ENCODE data around the gene HAPLN2.

The HAPLN2 gene

DNA sequence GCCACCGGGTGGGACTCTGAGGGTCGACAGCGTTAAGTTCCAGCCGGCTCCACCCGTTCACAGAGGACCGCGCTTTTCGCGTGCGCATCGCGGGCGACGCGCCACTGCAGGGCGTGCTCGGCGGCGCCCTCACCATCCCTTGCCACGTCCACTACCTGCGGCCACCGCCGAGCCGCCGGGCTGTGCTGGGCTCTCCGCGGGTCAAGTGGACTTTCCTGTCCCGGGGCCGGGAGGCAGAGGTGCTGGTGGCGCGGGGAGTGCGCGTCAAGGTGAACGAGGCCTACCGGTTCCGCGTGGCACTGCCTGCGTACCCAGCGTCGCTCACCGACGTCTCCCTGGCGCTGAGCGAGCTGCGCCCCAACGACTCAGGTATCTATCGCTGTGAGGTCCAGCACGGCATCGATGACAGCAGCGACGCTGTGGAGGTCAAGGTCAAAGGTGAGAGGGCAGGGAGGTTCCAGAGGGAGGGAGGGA lies 27.6 kb downstream of the HAPLN2 start:
- no peak for FAIRE-seq

DNA sequence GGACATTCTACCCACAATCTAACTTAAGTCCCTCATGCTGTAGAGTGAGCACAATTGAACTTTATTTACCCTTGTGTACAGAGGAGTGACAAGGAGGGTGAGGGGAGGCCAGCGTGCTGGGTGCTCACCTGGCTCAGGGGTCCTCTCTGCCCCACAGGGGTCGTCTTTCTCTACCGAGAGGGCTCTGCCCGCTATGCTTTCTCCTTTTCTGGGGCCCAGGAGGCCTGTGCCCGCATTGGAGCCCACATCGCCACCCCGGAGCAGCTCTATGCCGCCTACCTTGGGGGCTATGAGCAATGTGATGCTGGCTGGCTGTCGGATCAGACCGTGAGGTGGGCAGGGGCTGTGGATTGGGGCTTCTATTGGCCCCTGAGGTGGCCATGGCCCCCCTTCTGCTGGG lies 28.1 kb downstream of the HAPLN2 start:
- FAIRE-seq: no peak

GRCh38 chr1:156648496-156648895 lies 29.3 kb downstream of the HAPLN2 start:
- no peak for FAIRE-seq

DNA sequence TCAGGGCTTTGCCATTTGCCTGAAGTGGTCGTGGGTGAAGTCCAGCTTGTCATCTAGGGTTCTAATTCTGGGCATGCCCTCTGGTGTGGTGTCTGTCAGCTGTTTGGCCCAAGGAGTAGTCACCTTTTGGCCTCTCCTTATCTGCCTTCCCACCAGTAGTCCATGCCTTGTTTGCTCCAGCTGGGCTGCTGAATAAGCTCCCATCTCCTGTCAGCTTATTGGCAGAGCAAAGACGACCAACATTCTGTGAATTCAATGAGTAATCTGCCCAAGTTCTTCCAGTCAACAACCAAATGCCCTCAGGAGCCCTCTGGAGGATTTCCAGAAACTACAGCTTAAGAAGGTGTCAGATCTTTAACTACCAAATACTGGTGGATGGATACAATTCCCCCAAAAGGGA lies 29.7 kb downstream of the HAPLN2 start:
- FAIRE-seq: no peak

DNA sequence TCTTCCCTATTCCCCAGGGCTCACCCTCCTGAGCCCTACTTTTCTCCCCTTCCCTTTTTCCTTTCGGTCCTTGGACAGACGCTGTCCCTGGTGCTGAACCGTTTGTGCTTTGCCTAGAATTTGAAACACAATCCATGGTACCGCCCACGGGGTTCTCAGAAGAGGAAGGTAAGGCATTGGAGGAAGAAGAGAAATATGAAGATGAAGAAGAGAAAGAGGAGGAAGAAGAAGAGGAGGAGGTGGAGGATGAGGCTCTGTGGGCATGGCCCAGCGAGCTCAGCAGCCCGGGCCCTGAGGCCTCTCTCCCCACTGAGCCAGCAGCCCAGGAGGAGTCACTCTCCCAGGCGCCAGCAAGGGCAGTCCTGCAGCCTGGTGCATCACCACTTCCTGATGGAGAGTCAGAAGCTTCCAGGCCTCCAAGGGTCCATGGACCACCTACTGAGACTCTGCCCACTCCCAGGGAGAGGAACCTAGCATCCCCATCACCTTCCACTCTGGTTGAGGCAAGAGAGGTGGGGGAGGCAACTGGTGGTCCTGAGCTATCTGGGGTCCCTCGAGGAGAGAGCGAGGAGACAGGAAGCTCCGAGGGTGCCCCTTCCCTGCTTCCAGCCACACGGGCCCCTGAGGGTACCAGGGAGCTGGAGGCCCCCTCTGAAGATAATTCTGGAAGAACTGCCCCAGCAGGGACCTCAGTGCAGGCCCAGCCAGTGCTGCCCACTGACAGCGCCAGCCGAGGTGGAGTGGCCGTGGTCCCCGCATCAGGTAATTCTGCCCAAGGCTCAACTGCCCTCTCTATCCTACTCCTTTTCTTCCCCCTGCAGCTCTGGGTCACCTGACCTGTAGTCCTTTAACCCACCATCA lies 33.1 kb downstream of the HAPLN2 start:
- no peak for FAIRE-seq

GRCh38 chr1:156652992-156653355 lies 33.8 kb downstream of the HAPLN2 start:
- no peak for FAIRE-seq

GRCh38 chr1:156654700-156655099 lies 35.5 kb downstream of the HAPLN2 start:
- no peak for FAIRE-seq

DNA sequence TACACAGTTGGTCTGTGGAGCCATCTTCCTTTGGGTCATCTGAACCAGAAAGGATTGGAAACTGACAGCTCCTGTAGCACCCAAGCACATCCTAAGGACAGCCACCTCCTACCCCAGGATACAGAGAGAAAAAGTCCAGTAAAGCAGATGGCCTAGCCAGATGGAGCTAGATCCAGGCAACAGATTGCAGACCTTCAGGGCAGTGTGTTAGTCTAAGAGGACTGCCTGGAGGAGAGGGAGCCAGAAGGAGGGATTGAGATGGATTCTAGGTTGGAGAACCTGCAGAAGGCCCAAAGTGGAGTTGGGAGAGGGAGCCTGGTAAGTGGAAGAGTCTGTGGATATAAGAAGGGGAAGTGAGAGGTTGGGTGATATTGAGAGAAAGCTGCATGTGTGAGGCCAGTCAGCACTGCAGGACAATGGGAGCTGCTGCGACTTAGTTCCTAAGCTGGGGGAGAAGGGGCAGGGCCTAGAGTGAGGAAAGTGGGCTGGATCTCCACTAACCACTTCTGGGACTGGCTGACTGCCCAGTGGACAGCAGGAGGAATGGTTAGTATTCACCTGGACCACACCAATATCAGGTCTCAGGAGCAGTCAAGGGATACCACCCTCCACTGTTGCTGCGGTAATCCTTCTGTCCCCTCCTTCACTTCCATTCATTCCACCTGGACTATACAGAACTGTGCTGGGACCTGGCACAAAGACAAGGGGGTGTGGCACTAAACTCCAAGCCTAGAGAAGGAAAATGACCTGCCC lies 36.1 kb downstream of the HAPLN2 start:
- no peak for FAIRE-seq

DNA sequence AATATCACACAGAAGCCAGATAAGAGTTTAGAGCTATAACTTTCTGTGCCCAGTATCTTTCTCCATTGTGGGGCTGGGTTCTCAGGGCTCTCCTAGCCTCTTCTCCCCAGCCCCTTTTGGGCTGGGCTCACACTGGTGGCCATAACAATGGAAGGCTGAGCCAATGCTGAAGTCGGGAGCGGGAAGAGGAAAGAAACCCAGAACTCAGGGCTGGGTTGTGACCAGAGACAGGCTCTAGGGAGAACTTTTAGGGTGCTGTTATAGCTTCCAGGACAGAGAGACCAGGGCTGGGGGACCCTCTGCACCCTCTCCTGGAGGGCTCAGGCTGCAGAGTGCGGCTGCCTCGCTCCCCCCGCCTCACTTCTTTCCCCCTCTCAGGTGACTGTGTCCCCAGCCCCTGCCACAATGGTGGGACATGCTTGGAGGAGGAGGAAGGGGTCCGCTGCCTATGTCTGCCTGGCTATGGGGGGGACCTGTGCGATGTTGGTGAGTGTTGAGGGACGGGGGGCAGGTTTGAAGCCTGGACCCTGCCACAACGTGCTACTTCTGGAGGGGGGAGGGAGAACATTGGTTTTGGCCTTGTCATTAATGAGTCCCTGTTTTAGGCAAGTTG lies 36.8 kb downstream of the HAPLN2 start:
- no peak for FAIRE-seq

DNA sequence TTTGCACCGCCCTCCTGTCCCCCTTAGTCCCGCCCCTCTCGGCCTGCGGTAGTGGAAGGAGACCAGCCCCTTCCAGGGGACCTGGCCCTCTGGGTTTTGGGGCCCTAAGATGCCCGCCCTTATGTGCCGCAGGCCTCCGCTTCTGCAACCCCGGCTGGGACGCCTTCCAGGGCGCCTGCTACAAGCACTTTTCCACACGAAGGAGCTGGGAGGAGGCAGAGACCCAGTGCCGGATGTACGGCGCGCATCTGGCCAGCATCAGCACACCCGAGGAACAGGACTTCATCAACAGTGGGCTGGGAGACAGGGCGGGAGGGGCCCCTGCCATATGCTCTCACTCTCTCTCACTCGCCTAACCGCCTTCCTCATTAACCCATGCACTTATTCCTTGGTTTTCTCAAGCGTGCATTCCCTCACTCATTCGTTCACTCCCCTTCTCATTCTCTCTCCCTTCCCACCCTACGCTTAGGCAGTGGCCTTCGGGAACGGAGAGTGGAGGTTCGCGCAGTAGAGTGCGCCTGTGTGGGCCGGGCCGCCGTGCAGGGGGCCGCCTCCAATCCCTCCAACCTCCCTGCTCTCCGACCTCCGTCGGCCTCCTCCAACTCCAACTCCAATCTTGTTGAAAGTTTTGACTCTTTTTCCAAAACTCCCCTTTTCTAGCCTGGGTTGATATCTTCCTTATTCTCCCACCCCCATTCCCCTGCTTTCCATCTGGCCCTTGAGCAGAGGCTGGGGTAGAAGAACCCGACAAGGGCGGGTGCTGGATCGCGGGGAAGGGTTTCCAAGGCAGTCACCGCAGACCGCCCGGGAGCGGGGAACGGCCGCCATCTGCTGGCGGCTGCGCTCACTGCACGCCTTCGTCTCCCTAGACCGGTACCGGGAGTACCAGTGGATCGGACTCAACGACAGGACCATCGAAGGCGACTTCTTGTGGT lies 37.9 kb downstream of the HAPLN2 start:
- no peak for FAIRE-seq

DNA sequence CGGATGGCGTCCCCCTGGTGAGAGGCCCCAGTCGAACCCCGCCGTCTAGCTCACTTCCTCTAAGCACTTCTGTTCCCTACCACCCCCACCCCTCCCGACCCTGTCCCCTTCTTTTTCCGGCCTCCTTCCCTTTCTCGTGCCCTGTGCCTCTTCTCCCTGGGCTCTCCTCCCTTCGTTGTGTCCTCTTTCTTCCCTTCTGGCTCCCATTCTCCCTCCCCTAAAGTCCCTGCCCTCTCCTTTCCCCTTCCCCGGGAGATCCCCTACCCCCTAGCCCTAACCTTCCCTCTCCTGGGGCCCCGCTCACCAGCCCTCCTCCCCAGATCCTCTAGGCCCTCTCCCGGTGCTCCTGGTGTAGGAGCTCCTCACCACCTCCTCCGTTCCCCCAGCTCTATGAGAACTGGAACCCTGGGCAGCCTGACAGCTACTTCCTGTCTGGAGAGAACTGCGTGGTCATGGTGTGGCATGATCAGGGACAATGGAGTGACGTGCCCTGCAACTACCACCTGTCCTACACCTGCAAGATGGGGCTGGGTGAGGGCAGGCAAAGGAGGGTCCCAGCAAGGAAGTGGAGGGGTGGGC lies 38.6 kb downstream of the HAPLN2 start:
- no peak for FAIRE-seq

DNA sequence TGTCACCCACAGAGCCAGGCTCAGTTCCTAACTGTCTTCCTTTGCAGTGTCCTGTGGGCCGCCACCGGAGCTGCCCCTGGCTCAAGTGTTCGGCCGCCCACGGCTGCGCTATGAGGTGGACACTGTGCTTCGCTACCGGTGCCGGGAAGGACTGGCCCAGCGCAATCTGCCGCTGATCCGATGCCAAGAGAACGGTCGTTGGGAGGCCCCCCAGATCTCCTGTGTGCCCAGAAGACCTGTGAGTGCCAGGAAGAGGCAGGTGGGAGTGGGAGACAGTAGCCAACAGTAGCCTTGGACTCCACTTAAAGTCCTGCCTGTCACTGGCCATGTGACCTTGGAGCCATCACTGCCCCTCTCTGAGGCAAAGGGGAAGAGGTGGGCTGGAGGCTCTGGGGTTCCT lies 39.3 kb downstream of the HAPLN2 start:
- FAIRE-seq: no peak

GRCh38 chr1:156658945-156659574 lies 39.8 kb downstream of the HAPLN2 start:
- FAIRE-seq: no peak

GRCh38 chr1:156659661-156659987 lies 40.4 kb downstream of the HAPLN2 start:
- FAIRE-seq: no peak

DNA sequence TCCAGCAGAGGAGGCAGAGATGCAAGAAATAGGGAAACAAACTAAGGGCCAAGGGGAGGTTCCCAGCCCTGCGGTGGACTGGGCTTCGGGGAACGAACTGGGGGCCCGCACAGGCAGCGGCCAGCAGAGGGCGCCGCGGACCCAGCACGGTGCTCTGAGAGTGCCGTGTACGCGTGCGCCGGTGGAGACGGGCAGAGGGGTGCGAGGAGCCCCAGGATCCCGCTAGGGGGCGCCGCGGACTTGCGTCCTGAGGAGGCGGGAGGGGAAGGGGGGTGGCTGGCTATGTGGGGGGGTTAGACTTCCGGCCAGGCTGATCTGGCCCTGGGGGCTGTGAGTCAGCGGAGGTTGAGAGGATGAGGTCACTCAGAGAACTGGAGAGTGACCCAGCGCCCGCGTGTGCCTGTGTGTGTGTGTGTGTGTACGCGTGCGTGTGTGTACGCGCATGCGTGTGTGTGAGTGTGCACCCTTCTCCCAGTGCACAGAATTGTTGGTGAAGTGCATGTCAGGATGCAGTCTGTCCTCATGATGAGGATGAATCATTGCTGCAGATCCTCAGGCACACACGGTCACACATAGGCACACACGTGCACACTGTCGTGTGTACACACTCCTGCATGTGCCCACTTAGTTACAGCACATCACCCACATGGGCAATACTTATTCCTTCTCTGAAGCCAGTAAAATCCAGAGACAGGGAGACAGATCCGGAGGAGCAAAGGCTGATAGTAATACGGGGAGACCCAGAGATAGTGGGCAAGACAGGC lies 41.0 kb downstream of the HAPLN2 start:
- FAIRE-seq: no peak

- no peak for FAIRE-seq
These were observed 41.5 kb downstream of the HAPLN2 start for GRCh38 chr1:156660752-156661112.

DNA sequence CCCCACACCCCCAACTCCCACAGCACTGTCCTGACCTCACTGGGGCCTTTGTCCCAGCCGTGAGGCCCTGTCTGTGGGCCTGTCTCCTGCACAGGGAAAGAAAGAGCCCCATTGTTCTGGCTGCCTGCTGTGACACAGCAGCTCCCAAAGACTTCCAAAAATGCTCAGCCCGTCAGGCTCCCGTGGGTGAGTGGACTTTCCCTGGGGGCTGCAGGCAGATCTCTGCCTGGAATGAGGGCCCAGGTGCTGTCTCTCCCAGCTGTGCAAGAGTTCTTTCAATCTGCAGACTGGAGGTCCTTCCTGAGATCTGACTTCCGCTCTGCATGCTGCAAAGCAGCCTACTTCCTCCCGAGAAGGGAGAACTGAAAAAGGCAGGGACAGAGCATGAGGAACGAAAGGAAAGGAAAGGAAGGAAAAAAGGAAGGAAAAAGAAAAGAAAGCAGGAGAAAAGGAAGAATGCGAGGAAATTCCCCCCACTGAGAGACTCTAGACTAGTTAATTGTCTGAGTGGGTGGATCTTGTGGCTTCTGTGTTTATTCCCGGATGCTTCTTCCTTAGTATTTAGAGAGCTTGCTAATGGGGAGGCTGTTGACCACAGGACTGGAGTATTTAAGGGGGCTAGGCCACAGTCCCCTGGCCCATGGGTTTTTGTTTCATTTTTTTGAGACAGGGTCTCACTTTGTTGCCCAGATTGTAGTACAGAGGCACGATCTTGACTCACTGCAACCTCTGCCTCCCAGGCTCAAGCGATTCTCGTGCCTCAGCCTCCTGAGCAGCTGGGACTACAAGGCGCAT lies 43.0 kb downstream of the HAPLN2 start:
- no peak for FAIRE-seq

GRCh38 chr1:156662800-156663055 lies 43.5 kb downstream of the HAPLN2 start:
- FAIRE-seq: no peak

DNA sequence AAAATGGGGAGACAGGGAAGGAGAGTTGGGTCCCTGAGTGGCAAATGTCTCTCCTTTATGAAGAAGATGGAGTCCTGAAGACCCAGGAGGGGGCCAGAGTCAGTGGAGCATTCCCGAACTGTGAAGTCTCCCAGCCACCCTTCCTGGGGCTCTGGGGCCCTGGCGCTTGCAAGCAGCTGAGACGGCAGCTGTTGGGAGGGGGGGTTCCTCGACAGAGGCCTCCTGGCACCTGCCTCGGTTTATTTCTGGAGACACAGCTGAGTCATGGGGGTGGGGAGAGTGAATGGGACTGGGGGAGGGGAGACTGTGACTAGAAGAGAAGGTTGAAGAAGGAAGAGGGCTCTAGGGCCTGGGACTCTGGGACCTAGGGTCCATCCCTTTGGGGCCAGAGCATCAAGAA lies 44.0 kb downstream of the HAPLN2 start:
- no peak for FAIRE-seq

DNA sequence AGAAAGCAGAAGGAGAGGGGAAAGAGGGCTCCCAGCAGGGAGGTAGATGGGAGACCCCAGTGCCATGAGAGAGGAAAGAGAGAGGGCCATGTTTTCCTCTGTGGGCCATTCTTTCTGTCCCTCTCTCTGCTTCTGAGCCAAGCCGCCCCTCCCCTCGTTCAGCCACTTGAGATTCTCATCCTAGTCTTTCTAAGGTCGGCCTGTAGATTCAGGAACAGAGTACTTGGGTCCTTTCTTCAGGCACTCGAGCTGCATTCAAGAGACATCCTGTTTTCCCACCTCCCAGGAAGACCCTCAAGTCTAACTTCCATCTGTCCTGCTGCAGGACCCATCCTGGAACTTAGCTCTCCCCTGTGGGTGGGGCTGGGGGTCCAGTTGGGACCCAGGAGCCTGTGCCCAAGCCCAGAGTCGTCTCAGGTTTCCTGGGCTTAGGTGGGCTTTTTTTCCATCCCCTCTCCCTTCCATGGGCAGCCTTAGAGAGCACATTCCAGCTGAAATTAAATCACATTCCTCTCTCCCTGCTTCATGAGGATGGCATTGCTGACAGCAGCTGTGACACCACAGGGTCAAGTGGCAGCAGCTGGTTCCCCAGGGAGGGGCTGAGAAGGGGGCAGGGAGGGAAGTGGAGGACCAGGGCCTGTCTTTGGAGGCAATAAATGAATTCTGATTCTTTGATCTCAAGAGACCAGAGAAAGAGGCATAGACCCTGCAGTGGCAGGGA lies 45.0 kb downstream of the HAPLN2 start:
- no peak for FAIRE-seq
